Islet precursor cell (in vitro differentiated cells): ENCODE measurements around the gene WNT8B.

ENCODE experiments used
- DNase-seq: peaks from one replicate; pipeline ENCODE4 v3.0.0-alpha.2; 2018

WNT8B gene, protein sequence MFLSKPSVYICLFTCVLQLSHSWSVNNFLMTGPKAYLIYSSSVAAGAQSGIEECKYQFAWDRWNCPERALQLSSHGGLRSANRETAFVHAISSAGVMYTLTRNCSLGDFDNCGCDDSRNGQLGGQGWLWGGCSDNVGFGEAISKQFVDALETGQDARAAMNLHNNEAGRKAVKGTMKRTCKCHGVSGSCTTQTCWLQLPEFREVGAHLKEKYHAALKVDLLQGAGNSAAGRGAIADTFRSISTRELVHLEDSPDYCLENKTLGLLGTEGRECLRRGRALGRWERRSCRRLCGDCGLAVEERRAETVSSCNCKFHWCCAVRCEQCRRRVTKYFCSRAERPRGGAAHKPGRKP

DNA sequence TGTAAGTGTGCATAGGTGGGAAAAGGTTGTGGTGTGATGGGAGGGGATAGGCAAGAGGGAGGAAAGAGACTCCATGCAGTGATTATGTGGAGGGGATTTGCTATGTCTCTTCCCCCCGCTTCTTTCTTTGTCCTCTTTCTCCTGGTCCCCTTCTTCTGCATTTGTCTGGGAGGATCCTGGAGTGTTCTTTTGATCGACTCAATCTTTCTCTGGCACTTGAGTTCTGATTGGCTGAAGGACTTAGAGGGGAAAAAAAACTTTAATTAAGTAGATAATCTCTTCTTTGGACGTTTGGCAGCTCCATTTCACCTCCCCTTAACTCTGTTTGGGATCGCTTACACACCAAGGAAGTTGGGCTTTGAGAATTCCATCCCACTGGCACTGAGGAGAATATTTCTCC, at the start of gene WNT8B:
WNT8B (plus strand) TSS at position 301 of the 400 bp plus-strand sequence. CDS start 160 bp downstream, outside the sequence.
- no peak for DNase-seq

DNA sequence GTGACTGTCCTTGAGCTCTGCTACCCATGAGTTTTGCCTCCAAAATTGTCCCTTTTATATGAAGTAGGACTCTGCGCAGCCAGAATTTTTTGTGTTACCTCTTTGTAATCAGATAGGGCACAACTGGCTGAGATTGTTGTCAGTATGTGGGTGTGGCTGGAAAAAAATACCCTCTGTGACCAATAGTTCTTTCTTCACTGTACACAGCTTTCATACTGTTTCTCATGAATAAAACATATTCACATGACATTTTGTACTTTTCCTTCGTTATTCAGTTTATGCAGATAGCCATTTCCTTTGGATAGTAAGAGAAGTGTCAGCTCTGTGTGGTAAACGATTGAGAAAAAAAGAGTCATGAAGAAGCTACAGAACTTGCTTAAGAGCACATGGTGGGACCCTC, 49.6 kb upstream of the WNT8B start:
- no peak for DNase-seq

- DNase-seq: no peak
Measured at GRCh38 chr10:100419911-100420449, 42.8 kb upstream of the WNT8B start.

DNA sequence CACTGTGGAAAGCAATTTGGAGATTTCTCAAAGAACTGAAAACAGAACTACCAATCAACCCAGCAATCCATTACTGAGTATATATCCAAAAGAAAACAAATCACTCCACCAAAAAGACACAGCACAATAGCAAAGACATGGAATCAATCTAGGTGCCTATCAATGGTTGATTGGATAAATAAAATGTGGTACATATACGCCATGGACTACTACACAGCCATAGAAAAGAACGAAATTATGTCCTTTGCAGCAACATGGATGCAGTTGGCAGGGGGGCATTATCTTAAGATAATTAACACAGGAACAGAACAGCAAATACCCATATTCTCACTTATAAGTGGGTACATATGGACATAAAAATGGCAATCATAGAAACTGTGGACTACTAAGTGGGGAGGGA, 35.4 kb upstream of the WNT8B start:
- DNase-seq: no peak

DNA sequence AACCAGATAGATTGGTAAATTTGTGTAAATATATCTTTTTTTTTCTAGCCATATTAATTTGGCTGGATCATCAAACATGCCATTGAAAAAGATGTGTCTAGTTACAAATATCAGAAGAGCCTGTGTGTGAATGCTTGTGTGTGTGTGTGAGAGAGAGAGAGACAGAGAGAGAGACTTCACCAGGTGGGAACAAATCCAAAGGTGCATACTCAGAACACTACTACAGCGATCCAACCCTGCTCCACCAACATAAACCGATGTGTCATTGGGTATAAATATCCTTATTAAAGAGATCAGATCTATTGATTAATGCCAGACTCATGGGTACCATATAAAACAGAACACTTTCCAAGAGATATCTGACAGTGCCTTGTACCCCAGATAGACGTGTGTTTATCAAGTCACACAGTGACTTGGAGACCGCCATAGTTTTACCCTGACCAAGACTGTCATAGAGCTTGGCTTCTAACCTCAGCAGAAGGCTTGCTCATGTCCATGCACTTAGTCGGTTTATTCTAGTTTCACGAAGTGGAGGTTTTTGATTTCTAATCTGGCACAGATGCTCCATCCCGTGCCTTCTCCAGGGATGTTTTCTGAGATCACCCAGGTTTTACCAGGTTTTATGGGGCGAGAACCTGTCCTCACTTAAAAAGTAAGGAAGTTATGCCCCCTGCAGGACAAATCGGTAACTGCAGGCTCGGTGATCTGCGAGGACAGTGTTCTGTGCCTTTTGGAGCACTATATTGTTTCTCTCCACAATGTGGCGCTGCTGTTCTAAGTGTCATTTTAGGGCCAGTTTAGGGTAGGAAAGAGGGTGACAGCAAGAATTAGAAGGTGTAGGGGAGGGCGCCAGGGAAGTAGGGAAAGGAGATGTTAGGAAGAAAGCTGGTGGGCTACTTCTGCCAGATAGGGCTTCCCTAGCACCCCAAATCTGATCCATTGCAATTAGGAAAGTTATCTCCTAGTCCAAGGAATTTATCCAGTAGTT, 29.3 kb upstream of the WNT8B start:
- peak; percentile 95 for DNase-seq

DNA sequence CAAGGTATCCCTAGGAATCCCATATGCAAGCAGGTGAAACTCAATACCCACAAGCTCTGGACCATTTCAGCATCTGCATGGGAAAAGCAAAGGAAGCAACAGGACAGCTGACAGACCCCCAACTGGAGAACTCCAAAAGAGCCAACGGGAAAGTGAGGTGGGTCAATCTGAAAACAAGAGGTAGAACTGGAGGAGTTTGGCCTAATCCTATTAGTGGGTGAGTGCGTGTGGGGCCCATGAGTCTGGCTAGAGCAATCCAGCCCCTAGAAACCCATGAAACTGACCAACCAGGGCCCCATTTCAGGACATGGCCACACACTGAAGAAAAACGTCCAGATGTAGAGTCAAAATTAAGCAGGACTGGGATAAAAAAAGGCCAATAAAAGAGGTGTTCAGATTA, 26.6 kb upstream of the WNT8B start:
- no peak for DNase-seq

DNA sequence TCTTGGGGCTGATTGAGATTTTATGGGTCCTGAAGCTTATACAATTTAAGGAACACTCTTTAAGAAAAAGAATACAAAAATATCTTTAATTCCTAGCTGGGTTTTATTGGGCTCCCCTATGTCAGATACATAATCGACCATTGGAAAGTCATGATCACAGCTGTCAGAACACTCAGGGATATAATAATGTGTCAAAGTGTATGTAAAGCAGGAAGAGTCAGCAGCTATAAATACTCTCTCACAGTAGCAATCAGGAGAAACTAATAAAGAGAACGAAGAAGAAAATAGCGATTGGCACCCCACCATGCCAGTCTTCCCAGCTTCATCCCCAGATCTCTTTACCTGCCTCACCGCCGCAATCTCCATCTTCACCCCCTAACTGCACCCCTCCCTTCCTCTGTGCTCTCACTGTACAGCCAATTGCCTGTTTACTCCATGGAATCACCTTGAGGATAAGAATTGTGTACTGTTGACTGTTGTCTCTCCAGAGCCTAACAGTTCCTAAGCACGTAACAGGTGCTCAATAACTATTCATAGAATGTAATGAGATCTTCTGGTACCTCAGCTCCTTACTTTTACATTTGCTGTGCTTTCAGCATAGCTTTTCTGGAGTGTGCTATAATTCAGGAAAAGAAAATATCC, 24.0 kb upstream of the WNT8B start:
- no peak for DNase-seq

GRCh38 chr10:100442548-100442947, 20.3 kb upstream of the WNT8B start:
- DNase-seq: no peak

DNA sequence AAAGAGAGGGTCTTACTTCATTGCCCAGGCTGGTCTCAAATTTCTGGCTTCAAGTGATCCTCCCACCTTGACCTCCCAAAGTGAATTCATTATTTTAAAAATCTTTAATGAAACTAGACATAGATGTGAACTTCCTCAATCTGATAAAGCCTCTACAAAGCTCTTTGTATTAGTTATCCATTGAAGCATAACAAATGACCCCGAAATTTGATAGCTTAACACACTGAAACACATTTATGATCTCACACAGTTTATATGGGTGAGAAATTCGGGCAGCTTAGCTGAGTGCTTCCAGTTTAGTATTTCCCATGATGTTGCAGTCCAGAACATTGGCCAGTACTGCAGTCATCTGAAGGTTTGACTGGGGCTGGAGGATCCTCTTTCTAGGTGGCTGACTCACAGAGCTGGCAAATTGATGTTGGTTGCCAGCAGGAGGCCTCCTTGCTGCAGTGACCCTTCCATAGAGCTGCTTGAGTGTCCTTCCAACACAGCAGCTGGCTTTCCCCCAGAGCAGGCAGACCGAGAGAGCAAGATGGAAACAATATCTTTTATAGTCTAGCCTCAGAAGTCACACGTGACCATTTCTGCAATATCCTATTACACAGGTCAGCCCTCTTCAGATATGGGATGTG, 16.6 kb upstream of the WNT8B start:
- DNase-seq: no peak

- no peak for DNase-seq
Measured at GRCh38 chr10:100447663-100448062, 15.1 kb upstream of the WNT8B start.

DNA sequence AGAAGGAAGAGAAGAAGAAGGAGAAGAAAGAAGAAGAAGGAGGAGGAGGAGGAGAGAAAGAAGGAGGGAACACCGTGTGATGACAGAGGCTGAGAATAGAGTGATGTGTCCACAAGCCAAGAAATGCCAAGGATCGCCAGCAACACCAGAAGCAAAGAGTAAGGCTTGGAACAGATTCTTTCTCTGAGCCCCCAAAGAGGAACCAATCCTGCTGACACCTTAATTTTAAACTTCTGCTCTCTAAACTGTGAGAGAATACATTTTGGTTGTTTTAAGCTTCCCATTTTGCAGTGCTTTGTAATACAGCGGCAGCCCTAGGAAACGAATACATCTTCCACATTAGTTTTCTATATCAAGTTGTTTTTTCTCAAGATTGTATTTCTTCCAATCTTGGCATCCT, 13.9 kb upstream of the WNT8B start:
- DNase-seq: no peak

GRCh38 chr10:100468322-100468721, 5.5 kb downstream of the WNT8B start:
- no peak for DNase-seq

DNA sequence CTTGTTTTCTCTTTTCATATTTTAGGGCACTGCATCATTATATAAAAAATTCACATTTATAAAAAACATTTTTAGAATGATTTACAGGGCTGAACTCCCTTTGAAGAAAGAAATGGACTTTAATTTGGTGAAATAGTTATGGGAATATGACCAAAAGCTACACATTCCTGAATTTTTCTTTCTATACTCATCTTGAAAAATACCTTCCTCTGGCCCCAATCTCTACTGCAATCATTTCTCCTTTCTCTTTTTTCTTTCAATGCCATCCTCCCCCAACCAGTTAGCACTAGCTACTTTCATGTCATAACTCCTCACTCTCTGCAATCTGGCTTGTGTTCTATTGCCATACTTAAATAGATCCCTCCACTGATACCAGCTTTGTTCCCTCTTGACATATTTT, 6.2 kb downstream of the WNT8B start:
- DNase-seq: no peak

DNA sequence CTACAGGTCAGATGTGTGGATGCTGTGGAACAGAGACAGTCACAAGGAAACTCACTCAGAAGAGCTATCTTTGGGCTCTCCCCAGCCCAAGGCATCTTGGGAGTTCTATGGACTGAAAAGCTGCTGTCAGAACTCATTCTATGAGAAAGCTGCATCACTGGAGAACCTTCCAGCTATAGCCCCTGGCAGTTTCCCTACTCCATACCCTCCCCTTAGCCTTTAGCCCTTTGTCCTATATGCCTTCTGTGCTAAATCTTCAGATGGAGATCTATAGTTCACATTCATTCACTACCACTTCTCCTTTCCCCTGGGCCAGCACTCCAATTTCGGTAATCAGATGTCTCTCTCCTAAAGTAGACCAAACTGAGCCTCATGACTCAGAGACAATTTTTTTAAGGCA, 6.9 kb downstream of the WNT8B start:
- no peak for DNase-seq

- DNase-seq: no peak
Measured at GRCh38 chr10:100470367-100470766, 7.6 kb downstream of the WNT8B start.

DNA sequence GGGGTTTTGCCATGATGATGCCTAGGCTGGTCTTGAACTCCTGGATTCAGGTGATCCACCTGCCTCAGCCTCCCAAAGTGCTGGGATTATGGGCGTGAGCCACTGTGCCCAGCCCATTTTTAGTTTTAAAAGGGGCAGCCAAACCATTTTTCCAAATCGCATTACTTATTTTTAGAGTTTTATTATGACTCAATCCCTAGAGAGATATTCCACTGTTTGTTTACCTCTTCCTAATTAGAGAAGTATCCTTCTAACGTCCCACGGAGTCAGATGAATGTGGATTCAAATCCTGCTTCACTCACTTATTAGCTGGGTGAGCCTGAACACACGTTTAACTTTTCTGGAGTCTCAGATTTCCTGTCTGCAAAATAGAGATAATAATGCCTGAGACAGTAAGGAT, 15.2 kb downstream of the WNT8B start:
- no peak for DNase-seq

- no peak for DNase-seq
Measured at GRCh38 chr10:100479037-100479436, 16.2 kb downstream of the WNT8B start.

GRCh38 chr10:100480002-100480401, 17.2 kb downstream of the WNT8B start:
- no peak for DNase-seq

DNA sequence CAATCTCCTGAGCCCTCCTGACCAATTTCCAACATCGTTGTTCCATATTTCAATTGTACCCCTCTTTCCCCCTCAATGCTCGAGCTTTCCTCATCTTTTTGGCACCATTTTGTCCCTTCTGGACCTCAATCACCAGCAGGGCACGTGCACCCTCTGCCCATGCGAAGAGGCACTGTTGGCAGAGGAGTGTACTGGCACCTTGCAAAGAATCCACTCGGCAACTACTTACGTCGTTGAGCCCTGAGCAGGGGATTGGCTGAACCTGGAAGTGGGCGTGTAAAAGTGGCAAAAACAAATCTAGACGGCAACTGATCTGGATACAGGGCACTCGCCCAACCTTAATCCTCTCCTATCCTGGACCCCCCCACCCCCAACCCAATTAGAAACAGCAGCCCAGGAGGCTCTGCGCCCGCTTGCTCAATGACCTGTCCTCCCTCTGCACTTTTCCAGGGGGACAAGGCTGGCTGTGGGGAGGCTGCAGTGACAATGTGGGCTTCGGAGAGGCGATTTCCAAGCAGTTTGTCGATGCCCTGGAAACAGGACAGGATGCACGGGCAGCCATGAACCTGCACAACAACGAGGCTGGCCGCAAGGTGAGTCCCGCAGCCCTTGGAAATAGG, 18.8 kb downstream of the WNT8B start:
- DNase-seq: peak; percentile 87

- peak; percentile 86 for DNase-seq
Measured at GRCh38 chr10:100482181-100482833, 19.5 kb downstream of the WNT8B start.

GRCh38 chr10:100482834-100483185, 20.0 kb downstream of the WNT8B start:
- DNase-seq: no peak
